WTC11 (cell line): ENCODE measurements around the gene COL5A3.

ENCODE experiments used
- CREB1 ChIP-seq: sonication (generic); formaldehyde crosslinking; IDR thresholded peaks from 2 replicates; pipeline ENCODE4 v1.8.0; 2023; ENCODE audit warnings: mild to moderate bottlenecking, missing genetic modification reagents
- RELA ChIP-seq: sonication (generic); formaldehyde crosslinking; IDR thresholded peaks from 2 replicates; pipeline ENCODE4 v1.8.1; 2022; ENCODE audit warnings: missing genetic modification reagents, mild to moderate bottlenecking, borderline replicate concordance
- SOX15 ChIP-seq: fragments of 250-450 bp; sonication (Bioruptor Pico); IDR thresholded peaks from 2 replicates; pipeline ENCODE4 v1.9.0; 2021; ENCODE audit warnings: mild to moderate bottlenecking
- ZNF219 ChIP-seq: sonication (generic); formaldehyde crosslinking; IDR thresholded peaks from 2 replicates; pipeline ENCODE4 v1.8.0; 2023; ENCODE audit warnings: missing genetic modification reagents, mild to moderate bottlenecking, borderline replicate concordance
- ZNF423 ChIP-seq: fragments of 250-450 bp; sonication (Bioruptor Pico); IDR thresholded peaks from 2 replicates; pipeline ENCODE4 v2.1.2; 2022; ENCODE audit warnings: mild to moderate bottlenecking, moderate library complexity
- TF ChIP-seq, protein P1 (sequence below): fragments of 200-600 bp; IDR thresholded peaks from 2 replicates; pipeline ENCODE4 v1.8.0; 2022; ENCODE audit warnings: antibody characterized with exemption

DNA sequence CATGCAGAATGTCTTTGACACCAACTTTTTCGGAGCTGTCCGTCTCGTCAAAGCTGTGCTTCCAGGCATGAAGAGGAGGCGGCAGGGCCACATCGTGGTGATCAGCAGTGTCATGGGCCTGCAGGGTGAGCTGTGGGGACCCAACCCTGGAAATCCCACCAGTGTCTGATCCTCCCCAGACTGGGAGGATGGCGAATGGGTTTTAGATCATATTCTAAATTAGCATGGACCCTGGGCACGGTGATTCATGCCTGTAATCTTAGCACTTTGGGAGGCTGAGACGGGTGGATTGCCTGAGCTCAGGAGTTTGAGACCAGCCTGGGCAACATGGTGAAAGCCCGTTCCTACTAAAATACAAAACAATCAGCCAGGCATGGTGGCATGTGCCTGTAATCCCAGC is 8.5 kb upstream of the COL5A3 start:
- TF ChIP-seq ZNF423 (CRISPR knock-in tag): no peak
- TF ChIP-seq, protein P1, sequence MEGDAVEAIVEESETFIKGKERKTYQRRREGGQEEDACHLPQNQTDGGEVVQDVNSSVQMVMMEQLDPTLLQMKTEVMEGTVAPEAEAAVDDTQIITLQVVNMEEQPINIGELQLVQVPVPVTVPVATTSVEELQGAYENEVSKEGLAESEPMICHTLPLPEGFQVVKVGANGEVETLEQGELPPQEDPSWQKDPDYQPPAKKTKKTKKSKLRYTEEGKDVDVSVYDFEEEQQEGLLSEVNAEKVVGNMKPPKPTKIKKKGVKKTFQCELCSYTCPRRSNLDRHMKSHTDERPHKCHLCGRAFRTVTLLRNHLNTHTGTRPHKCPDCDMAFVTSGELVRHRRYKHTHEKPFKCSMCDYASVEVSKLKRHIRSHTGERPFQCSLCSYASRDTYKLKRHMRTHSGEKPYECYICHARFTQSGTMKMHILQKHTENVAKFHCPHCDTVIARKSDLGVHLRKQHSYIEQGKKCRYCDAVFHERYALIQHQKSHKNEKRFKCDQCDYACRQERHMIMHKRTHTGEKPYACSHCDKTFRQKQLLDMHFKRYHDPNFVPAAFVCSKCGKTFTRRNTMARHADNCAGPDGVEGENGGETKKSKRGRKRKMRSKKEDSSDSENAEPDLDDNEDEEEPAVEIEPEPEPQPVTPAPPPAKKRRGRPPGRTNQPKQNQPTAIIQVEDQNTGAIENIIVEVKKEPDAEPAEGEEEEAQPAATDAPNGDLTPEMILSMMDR: no peak
- TF ChIP-seq ZNF219 (CRISPR knock-in tag): no peak
- no peak for TF ChIP-seq RELA (CRISPR knock-in tag)
- TF ChIP-seq CREB1: no peak
- no peak for TF ChIP-seq SOX15 (CRISPR knock-in tag)
